Heart right ventricle (tissue), 16 donors: ENCODE measurements around the gene PTPRD. TPM values are rescaled to one million over a fixed set of nuclear protein-coding genes. Genes with fewer than 3 reads are reported as not detected.

Experiments
- ATAC-seq, 8 donors: fragments of 200-7000 bp; cut with Tn5 transposase; one replicate each; pipeline ENCODE4 v1.9.1; 2020; ENCODE audit warnings: mild to moderate bottlenecking in 8 of 8, moderate library complexity in 8 of 8, moderate number of reproducible peaks in 1 of 8
- DNase-seq, 2 donors: peaks; one replicate each; pipeline ENCODE4 v3.0.0-alpha.2; 2020
- H3K27ac ChIP-seq, 10 donors: fragments of 200-600 bp; sonication (generic) in 2 of 10; one replicate each; pipeline versions ENCODE4 v1.5.0 to v1.8.0; 2020 to 2022; ENCODE audit warnings: mild to moderate bottlenecking in 3 of 10
- H3K27me3 ChIP-seq, 7 donors: fragments of 200-600 bp; one replicate each; pipeline ENCODE4 v1.8.0; 2021 to 2022; ENCODE audit warnings: mild to moderate bottlenecking in 2 of 7
- H3K36me3 ChIP-seq, 9 donors: fragments of 200-600 bp; sonication (generic) in 1 of 9; one replicate each; pipeline versions ENCODE4 v1.5.0 to v1.8.0; 2020 to 2022; ENCODE audit warnings: mild to moderate bottlenecking in 2 of 9
- H3K4me1 ChIP-seq, 9 donors: fragments of 200-600 bp; sonication (generic) in 1 of 9; one replicate each; pipeline versions ENCODE4 v1.5.0 to v1.8.0; 2020 to 2022; ENCODE audit warnings: mild to moderate bottlenecking in 4 of 9
- H3K4me3 ChIP-seq, 10 donors: fragments of 200-600 bp; sonication (generic) in 2 of 10; one replicate each; pipeline versions ENCODE4 v1.5.0 to v1.8.0; 2020 to 2022; ENCODE audit warnings: mild to moderate bottlenecking in 7 of 10, moderate library complexity in 2 of 10
- H3K9me3 ChIP-seq, 11 donors: fragments of 200-600 bp in 10 of 11; sonication (generic) in 2 of 11; one replicate each; pipeline versions ENCODE4 v1.5.0 to v1.8.0; 2013 to 2022; ENCODE audit warnings: mild to moderate bottlenecking in 2 of 11, control low read depth in 1 of 11, moderate library complexity in 1 of 11
- whole genome bisulfite sequencing, 2 donors: extraction: QIAGEN DNeasy Blood & Tissue Kit; methylation state at CpG; one replicate each; pipeline ENCODE4 v1.1.7; 2013; ENCODE audit warnings: inconsistent platforms in 1 of 2; 5-methylcytosine and 5-hydroxymethylcytosine counted together
- intact Hi-C, 10 donors: fragments of 100-400 bp; cut with DNase I; formaldehyde crosslinking; loops; one replicate each; pipeline versions ENCODE4 v1.11.1 to v1.14.2; 2022
- polyA plus RNA-seq, 2 donors: library from polyadenylated mRNA; stranded (reverse); fragments of 200-250 nt; gene quantifications; one replicate each; pipeline ENCODE4 v1.2.3, GENCODE V29; 2013
- total RNA-seq, 10 donors: library from RNA; stranded (reverse); fragmentation: NEBNext Ultra II Directional in 3 of 10; extraction: Animal tissue kit (Norgen Biotek cat#: 25700) in 3 of 10; gene quantifications; one replicate each; pipeline versions ENCODE4 v1.2.1 to v1.2.4, GENCODE V29; 2021 to 2023
- TF ChIP-seq, protein P1 (sequence below), 9 donors: fragments of 200-600 bp; sonication (generic) in 2 of 9; IDR thresholded peaks; one replicate each; pipeline versions ENCODE4 v1.5.0 to v1.8.0; 2021 to 2022; ENCODE audit warnings: antibody characterized with exemption in 9 of 9, mild to moderate bottlenecking in 5 of 9, moderate library complexity in 1 of 9
- donor health status: Arrhythmogenic right ventricular cardiomyopathy.
- donor health status: ischemic (EF 13 %, LVEDD 7.1; RV severe dilation, severe dysfunction).
- donor health status: healthy with polysubstance abuse.
- donor health status: DM: no; HTN: yes; CAD: no.
- donor health status: DM: no; HTN: no; CAD: no.
- donor health status: ischemic (EF 25% LVEDD 6.9; RV normal size, moderate dysfunction).
- donor health status: ischemic (EF 25% LVEDD 5.7; RV mildly dilated, moderate dysfunction).
- donor health status: healthy.
- donor health status: DM: yes; HTN: yes; CAD: no.
- donor health status: Ischemic cardiomyopathy.
- donor health status: ischemic (EF 35%, LVEDD 5.7; RV mildly dilated, moderate dysfunction).
- donor health status: nonischemic (EF 11% LVEDD 7.7; RV severe dilation, severe dysfunction).
- donor health status: DM: yes; HTN: yes; CAD: no.
- donor health status: PGD.
- donor health status: ischemic (EF 29% LVEDD 5.4; RV normal size, mild dysfunction).
- donor health status: nonischemic (EF 23%, LVEDD 6.1; RV moderate dilation, normal function).

Gene PTPRD
- total and polyA plus RNA-seq, 12 donors, result 1.4 to 25.2 (median 13.0) TPM

GRCh38 chr9:9804109-9804508 is 808.7 kb downstream of the PTPRD start:
- ATAC-seq (no peak), DNase-seq (no peak)
- H3K36me3 ChIP-seq, result no peaks in the 10 kb centered on the region
- H3K4me1 ChIP-seq, result no peaks in the 10 kb centered on the region
- intact Hi-C loops, result loop anchor here in 1 of 10 donors (10.0 kb wide), 1 partner anchor 59 kb away; no protein-coding TSS in a partner anchor
- no peaks in the 10 kb centered on the region for H3K27me3 ChIP-seq
- 75 to 85% methylated on average over 1 of the region's 1 CpG for WGBS, 2 donors
- no peaks in the 10 kb centered on the region for H3K9me3 ChIP-seq
- H3K4me3 ChIP-seq, result no peak overlapping the region
- TF ChIP-seq, protein P1, sequence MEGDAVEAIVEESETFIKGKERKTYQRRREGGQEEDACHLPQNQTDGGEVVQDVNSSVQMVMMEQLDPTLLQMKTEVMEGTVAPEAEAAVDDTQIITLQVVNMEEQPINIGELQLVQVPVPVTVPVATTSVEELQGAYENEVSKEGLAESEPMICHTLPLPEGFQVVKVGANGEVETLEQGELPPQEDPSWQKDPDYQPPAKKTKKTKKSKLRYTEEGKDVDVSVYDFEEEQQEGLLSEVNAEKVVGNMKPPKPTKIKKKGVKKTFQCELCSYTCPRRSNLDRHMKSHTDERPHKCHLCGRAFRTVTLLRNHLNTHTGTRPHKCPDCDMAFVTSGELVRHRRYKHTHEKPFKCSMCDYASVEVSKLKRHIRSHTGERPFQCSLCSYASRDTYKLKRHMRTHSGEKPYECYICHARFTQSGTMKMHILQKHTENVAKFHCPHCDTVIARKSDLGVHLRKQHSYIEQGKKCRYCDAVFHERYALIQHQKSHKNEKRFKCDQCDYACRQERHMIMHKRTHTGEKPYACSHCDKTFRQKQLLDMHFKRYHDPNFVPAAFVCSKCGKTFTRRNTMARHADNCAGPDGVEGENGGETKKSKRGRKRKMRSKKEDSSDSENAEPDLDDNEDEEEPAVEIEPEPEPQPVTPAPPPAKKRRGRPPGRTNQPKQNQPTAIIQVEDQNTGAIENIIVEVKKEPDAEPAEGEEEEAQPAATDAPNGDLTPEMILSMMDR (IDR thresholded peaks at IDR 0.05), result no peak
- H3K27ac ChIP-seq, result no peak overlapping the region

- H3K4me1 ChIP-seq, result no peaks in the 10 kb centered on the region
- WGBS, 2 donors, result 88 to 90% methylated on average over 1 of the region's 1 CpG
- H3K36me3 ChIP-seq, result no peaks in the 10 kb centered on the region
- H3K27me3 ChIP-seq, result no peaks in the 10 kb centered on the region
- intact Hi-C loops, result loop anchor here in 1 of 10 donors (10.0 kb wide), 1 partner anchor 194 kb away; no protein-coding TSS in a partner anchor
- DNase-seq (no peak), ATAC-seq (no peak)
- H3K4me3 ChIP-seq, result no peak overlapping the region
- TF ChIP-seq, protein P1 (IDR thresholded peaks at IDR 0.05), result no peak
- no peak overlapping the region for H3K27ac ChIP-seq
- H3K9me3 ChIP-seq, result no peaks in the 10 kb centered on the region
Measured at GRCh38 chr9:9799287-9799686, 813.5 kb downstream of the PTPRD start.

DNA sequence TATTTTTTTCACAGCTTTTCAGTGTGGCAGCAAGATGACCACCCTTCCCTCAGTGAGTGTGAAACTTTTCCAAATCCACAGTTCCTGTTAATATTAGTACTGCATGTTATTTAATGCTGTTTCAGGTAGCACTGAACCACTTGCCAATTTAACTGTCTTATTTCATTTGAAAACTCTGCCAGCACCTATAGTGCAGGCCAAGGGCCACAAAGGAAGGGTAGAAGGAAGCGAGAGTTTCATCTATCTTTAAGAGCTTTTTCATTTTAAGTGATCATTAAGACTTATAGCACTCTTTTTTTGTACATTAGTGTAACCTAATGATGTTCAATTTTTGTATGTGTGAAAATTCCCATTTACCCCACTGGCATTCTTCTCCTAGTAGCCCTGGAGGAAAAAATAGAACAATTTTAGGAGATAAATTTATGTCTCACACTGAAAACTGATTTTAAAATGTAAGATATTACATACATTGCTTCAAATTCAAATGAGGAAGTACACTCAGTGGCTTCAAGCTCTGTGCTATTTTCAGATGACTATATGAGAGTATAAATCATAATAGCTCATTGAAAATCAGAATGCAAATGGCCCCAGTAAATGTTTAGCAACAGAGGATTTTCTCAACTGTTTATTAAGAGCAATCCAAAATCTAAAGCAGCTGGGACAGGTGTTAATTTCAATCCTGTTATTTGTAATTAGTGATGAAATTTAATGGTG is 820.5 kb downstream of the PTPRD start:
- Histone ChIP-seq H3K36me3 (no peaks in the 10 kb centered on the region), H3K4me3 (no peak overlapping the region), H3K9me3 (no peaks in the 10 kb centered on the region), H3K4me1 (no peaks in the 10 kb centered on the region), H3K27me3 (no peaks in the 10 kb centered on the region), H3K27ac (no peak overlapping the region)
- WGBS, 2 donors, result 64 to 80% methylated on average over 1 of the region's 1 CpG
- intact Hi-C loops, result loop anchor here in 3 of 10 donors (5.0 to 10.0 kb wide), 2 partner anchors 185 to 188 kb away; no protein-coding TSS in a partner anchor
- TF ChIP-seq, protein P1 (IDR thresholded peaks at IDR 0.05), result no peak
- DNase-seq (no peak), ATAC-seq (no peak)

DNA sequence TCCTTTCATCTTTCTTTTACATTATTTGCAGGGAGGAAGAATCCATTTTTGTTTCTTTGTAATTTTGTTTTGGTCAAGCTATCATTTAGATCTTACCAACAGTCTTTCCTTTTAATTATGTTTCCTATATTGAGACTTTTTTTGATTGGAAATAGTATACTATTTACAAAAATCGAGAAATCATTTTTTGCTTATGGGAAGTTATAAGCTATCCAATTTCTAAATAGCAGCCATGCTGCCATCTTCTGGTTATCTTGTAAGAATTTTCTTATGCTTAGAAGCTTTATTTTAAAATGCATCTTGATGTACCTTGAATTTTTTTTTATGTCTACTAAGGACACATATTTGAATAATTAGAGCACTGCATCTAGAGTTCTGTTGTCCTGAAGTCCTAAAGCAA is 821.2 kb downstream of the PTPRD start:
- Histone ChIP-seq H3K36me3 (no peaks in the 10 kb centered on the region), H3K4me1 (no peaks in the 10 kb centered on the region), H3K4me3 (no peak overlapping the region), H3K27me3 (no peaks in the 10 kb centered on the region), H3K9me3 (no peaks in the 10 kb centered on the region), H3K27ac (no peak overlapping the region)
- ATAC-seq (no peak), DNase-seq (no peak)
- WGBS, 2 donors, result 46 to 64% methylated on average over 1 of the region's 1 CpG
- intact Hi-C loops, result loop anchor here in 3 of 10 donors (5.0 to 10.0 kb wide), 2 partner anchors 184 to 187 kb away; no protein-coding TSS in a partner anchor
- TF ChIP-seq, protein P1 (IDR thresholded peaks at IDR 0.05), result peak in 3 of 9 donors; percentile 5 to 22 (median 10)
